DND-41 (cell line): Measurements from ENCODE around the gene EMSY.

Experiments used
- ATAC-seq: fragments of 200-7000 bp; cut with Tn5 transposase; 3 replicates; pipeline ENCODE4 v1.9.1; 2021; ENCODE audit warnings: low read depth; ENCODE audit not compliant: insufficient read depth
- DNase-seq: peaks from one replicate; pipeline ENCODE4 v3.0.0-alpha.2; 2020
- H2AFZ ChIP-seq: 2 replicates; pipeline ENCODE4 v1.6.0; 2012; ENCODE audit warnings: low read depth, low read length
- H3K27ac ChIP-seq: 2 replicates; pipeline ENCODE4 v1.5.1; 2012; ENCODE audit warnings: low read length, inconsistent platforms
- H3K27me3 ChIP-seq: fragments of 200-600 bp; sonication (generic); 2 replicates; pipeline ENCODE4 v1.6.0; 2012; ENCODE audit warnings: low read length, mild to moderate bottlenecking, inconsistent platforms; ENCODE audit not compliant: insufficient read depth, poor library complexity
- H3K36me3 ChIP-seq: 2 replicates; pipeline ENCODE4 v1.5.1; 2012; ENCODE audit warnings: low read length, inconsistent platforms; ENCODE audit not compliant: insufficient read depth
- H3K4me1 ChIP-seq: 2 replicates; pipeline ENCODE4 v1.5.1; 2012; ENCODE audit warnings: mild to moderate bottlenecking, low read length; ENCODE audit not compliant: insufficient read depth
- H3K4me2 ChIP-seq: 2 replicates; pipeline ENCODE4 v1.6.0; 2012; ENCODE audit warnings: mild to moderate bottlenecking, moderate library complexity, low read length, inconsistent platforms; ENCODE audit not compliant: insufficient read depth
- H3K4me3 ChIP-seq, 2 experiments: fragments of 200-600 bp in 1 of 2; shearing (Covaris generic) in 1 of 2; 2 replicates each; pipeline ENCODE4 v1.5.1; 2012 to 2016; ENCODE audit warnings: inconsistent platforms in 2 of 2, low read length in 2 of 2, mild to moderate bottlenecking in 2 of 2, low read depth in 1 of 2, moderate library complexity in 1 of 2
- H3K79me2 ChIP-seq: 2 replicates; pipeline ENCODE4 v1.6.0; 2012; ENCODE audit warnings: low read length, inconsistent platforms; ENCODE audit not compliant: insufficient read depth
- H3K9ac ChIP-seq: 2 replicates; pipeline ENCODE4 v1.6.0; 2012; ENCODE audit warnings: low read depth, mild to moderate bottlenecking, inconsistent platforms, low read length, moderate library complexity
- H3K9me3 ChIP-seq: 2 replicates; pipeline ENCODE4 v1.5.1; 2012; ENCODE audit warnings: low read length, moderate library complexity, mild to moderate bottlenecking, inconsistent platforms; ENCODE audit not compliant: insufficient read depth, severe bottlenecking
- H4K20me1 ChIP-seq: 2 replicates; pipeline ENCODE4 v1.6.0; 2012; ENCODE audit warnings: low read length; ENCODE audit not compliant: insufficient read depth
- EZH2 ChIP-seq: IDR thresholded peaks from 3 replicates; pipeline ENCODE4 v1.6.1; 2012; ENCODE audit warnings: borderline replicate concordance, low read depth, mild to moderate bottlenecking, moderate library complexity, low read length, inconsistent platforms; ENCODE audit not compliant: severe bottlenecking
- TF ChIP-seq, protein P1 (sequence below): IDR thresholded peaks from 2 replicates; pipeline ENCODE4 v1.5.1; 2012; ENCODE audit warnings: borderline replicate concordance, low read length, moderate library complexity, mild to moderate bottlenecking; ENCODE audit not compliant: poor library complexity, severe bottlenecking; ENCODE audit errors: extremely low read depth

Gene EMSY

GRCh38 chr11:76589477-76589876 is 144.7 kb downstream of the EMSY start:
- Histone ChIP-seq H3K79me2 (no peaks in the 10 kb centered on the region), H3K4me1 (no peaks in the 10 kb centered on the region), H3K9ac (no peak overlapping the region), H4K20me1 (no peaks in the 10 kb centered on the region), H3K27me3 (no peaks in the 10 kb centered on the region), H3K4me2 (no peak overlapping the region), H3K27ac (no peak overlapping the region), H3K9me3 (peaks cover 4% of the 10 kb centered on the region), H3K36me3 (no peaks in the 10 kb centered on the region), H3K4me3 (no peak overlapping the region), H2AFZ (no peak overlapping the region)
- TF ChIP-seq, protein P1, sequence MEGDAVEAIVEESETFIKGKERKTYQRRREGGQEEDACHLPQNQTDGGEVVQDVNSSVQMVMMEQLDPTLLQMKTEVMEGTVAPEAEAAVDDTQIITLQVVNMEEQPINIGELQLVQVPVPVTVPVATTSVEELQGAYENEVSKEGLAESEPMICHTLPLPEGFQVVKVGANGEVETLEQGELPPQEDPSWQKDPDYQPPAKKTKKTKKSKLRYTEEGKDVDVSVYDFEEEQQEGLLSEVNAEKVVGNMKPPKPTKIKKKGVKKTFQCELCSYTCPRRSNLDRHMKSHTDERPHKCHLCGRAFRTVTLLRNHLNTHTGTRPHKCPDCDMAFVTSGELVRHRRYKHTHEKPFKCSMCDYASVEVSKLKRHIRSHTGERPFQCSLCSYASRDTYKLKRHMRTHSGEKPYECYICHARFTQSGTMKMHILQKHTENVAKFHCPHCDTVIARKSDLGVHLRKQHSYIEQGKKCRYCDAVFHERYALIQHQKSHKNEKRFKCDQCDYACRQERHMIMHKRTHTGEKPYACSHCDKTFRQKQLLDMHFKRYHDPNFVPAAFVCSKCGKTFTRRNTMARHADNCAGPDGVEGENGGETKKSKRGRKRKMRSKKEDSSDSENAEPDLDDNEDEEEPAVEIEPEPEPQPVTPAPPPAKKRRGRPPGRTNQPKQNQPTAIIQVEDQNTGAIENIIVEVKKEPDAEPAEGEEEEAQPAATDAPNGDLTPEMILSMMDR, result no peak
- TF ChIP-seq EZH2, result no peak
- ATAC-seq (no peak), DNase-seq (no peak)

DNA sequence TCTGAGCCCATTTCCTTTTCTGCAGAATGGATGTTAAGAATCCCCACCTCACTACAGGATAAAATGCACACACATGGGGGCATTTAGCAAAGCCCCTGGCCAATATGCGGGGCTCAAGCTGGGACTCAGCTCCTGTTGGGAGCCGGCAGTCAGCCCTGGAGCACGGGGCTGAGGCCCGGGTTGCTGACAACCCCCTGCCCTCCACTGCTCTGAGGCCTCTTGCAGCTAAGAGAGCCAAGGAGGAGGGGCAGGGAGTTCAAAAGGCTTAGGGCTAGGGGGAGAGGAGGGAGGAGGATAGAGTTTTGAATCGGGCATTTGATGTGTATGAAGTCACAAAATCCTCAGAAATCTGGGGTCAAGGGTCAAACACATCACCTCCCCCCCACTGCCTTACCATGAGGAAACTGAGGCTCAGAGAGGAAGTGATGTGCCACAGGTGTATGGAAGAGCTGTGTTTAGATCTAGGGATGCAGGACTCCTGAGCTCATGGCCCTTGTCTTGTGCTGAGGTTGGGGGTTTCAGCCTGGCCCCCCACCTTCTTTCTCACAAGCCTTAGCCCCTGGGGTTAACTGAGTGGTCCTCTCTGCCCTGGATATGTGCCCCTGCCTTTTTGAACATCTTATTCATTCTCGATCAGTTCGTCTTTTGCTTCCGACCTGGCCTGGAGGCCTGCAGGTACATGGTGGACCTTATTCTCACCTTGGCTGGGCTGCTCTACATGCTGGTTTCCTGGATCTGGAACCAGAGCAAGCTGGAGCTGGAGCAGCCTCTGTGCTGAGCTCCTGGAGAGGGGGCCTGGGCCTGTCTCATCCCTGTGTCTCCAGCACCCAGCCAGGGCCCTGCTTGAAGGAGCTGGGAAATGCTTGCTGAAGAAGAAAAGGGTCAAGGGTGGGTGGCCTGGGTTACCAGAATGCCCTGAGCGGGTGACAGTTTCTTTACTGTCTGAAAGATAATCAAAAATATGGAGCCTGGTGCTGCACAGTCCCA is 145.4 kb downstream of the EMSY start:
- H2AFZ ChIP-seq, result no peak overlapping the region
- TF ChIP-seq EZH2, result no peak
- TF ChIP-seq, protein P1, result no peak
- no peaks in the 10 kb centered on the region for H3K36me3 ChIP-seq
- no peaks in the 10 kb centered on the region for H3K79me2 ChIP-seq
- H3K4me2 ChIP-seq, result no peak overlapping the region
- no peak overlapping the region for H3K4me3 ChIP-seq
- H3K27ac ChIP-seq, result no peak overlapping the region
- no peaks in the 10 kb centered on the region for H4K20me1 ChIP-seq
- H3K9me3 ChIP-seq, result peaks cover 4% of the 10 kb centered on the region
- H3K27me3 ChIP-seq, result no peaks in the 10 kb centered on the region
- H3K9ac ChIP-seq, result no peak overlapping the region
- DNase-seq (no peak), ATAC-seq (no peak)
- no peaks in the 10 kb centered on the region for H3K4me1 ChIP-seq

GRCh38 chr11:76591416-76591815 is 146.6 kb downstream of the EMSY start:
- TF ChIP-seq, protein P1, result no peak
- no peak for TF ChIP-seq EZH2
- DNase-seq, result no peak
- H3K27ac ChIP-seq, result no peak overlapping the region
- no peak overlapping the region for H3K4me3 ChIP-seq
- H3K79me2 ChIP-seq, result no peaks in the 10 kb centered on the region
- no peaks in the 10 kb centered on the region for H3K4me1 ChIP-seq
- ATAC-seq, result no peak
- no peaks in the 10 kb centered on the region for H4K20me1 ChIP-seq
- H3K9me3 ChIP-seq, result peaks cover 3% of the 10 kb centered on the region
- no peak overlapping the region for H3K4me2 ChIP-seq
- H3K27me3 ChIP-seq, result no peaks in the 10 kb centered on the region
- no peak overlapping the region for H3K9ac ChIP-seq
- no peaks in the 10 kb centered on the region for H3K36me3 ChIP-seq
- no peak overlapping the region for H2AFZ ChIP-seq
